HepG2 (cell line): ENCODE measurements around the gene SHISA7. TPM values are rescaled to one million over a fixed set of nuclear protein-coding genes. Genes with fewer than 3 reads are reported as not detected.

Experiments used
- CBFB ChIP-seq: sonication (generic); formaldehyde crosslinking; IDR thresholded peaks from 2 replicates; pipeline ENCODE4 v1.4.0; 2020; ENCODE audit warnings: missing genetic modification reagents
- ETV5 ChIP-seq: IDR thresholded peaks from 2 replicates; pipeline ENCODE4 v1.6.1; 2018; ENCODE audit warnings: missing biosample characterization, missing genetic modification reagents, inconsistent platforms, borderline replicate concordance
- HINFP ChIP-seq: sonication (generic); formaldehyde crosslinking; IDR thresholded peaks from 2 replicates; pipeline ENCODE4 v1.4.0; 2020; ENCODE audit warnings: low read depth, mild to moderate bottlenecking, missing genetic modification reagents
- ZBTB1 ChIP-seq: sonication (generic); formaldehyde crosslinking; IDR thresholded peaks from 2 replicates; pipeline ENCODE4 v1.4.0; 2020; ENCODE audit warnings: missing genetic modification reagents, borderline replicate concordance
- ZMYM3 ChIP-seq: sonication (generic); formaldehyde crosslinking; IDR thresholded peaks from 2 replicates; pipeline ENCODE4 v1.5.1; 2020; ENCODE audit warnings: mild to moderate bottlenecking, missing genetic modification reagents
- ZXDC ChIP-seq: sonication (generic); formaldehyde crosslinking; IDR thresholded peaks from 2 replicates; pipeline ENCODE4 v1.5.0; 2020; ENCODE audit warnings: mild to moderate bottlenecking, missing genetic modification reagents
- polyA plus RNA-seq, 8 experiments: library from polyadenylated mRNA; depleted of rRNA in 3 of 8; stranded (reverse) in 7 of 8; unstranded in 1 of 8; fragments of >200 nt; fragmentation: Illumina TruSeq in 4 of 8; extraction: Trizol in 4 of 8; gene quantifications; 2 replicates each; pipeline versions ENCODE4 v1.2.1 to v1.2.3, GENCODE V29; 2011 to 2016; ENCODE audit warnings: low read depth in 4 of 8, missing spikeins in 1 of 8, mixed read lengths in 1 of 8; ENCODE audit not compliant: insufficient read depth in 1 of 8
- total RNA-seq, 5 experiments: library from RNA; depleted of rRNA; stranded (reverse); fragments of >200 nt; fragmentation: Illumina TruSeq; extraction: Trizol; gene quantifications; 2 replicates each; pipeline ENCODE4 v1.2.3, GENCODE V29; 2016; ENCODE audit warnings: low read depth in 1 of 5
- TF ChIP-seq, protein P1 (sequence below): sonication (generic); formaldehyde crosslinking; IDR thresholded peaks from 2 replicates; pipeline ENCODE4 v1.4.0; 2020; ENCODE audit warnings: mild to moderate bottlenecking, missing genetic modification reagents
- TF ChIP-seq, protein P2 (sequence below): sonication (generic); formaldehyde crosslinking; IDR thresholded peaks from 2 replicates; pipeline ENCODE4 v1.9.0; 2021; ENCODE audit warnings: mild to moderate bottlenecking, missing genetic modification reagents

SHISA7 gene
- total and polyA plus RNA-seq, 2 of the 13 experiments (the other 11 are each of a cell fraction or from before 2014, with no cell fraction given), result not detected

GRCh38 chr19:55461259-55461973 is 18.3 kb upstream of the SHISA7 start, which contains the start of gene ISOC2 (continued):
- TF ChIP-seq HINFP (0 out of 2 replicates have a peak, but pooled peaks have one; percentile 19), ZXDC (CRISPR knock-in tag) (no peak), CBFB (CRISPR knock-in tag) (no peak; the same call in 1 of the 2 replicates), ZBTB1 (no peak), ETV5 (CRISPR knock-in tag) (peak; percentile 78; the same call in 1 of the 2 replicates), ZMYM3 (peak; percentile 100)
- TF ChIP-seq, protein P1, sequence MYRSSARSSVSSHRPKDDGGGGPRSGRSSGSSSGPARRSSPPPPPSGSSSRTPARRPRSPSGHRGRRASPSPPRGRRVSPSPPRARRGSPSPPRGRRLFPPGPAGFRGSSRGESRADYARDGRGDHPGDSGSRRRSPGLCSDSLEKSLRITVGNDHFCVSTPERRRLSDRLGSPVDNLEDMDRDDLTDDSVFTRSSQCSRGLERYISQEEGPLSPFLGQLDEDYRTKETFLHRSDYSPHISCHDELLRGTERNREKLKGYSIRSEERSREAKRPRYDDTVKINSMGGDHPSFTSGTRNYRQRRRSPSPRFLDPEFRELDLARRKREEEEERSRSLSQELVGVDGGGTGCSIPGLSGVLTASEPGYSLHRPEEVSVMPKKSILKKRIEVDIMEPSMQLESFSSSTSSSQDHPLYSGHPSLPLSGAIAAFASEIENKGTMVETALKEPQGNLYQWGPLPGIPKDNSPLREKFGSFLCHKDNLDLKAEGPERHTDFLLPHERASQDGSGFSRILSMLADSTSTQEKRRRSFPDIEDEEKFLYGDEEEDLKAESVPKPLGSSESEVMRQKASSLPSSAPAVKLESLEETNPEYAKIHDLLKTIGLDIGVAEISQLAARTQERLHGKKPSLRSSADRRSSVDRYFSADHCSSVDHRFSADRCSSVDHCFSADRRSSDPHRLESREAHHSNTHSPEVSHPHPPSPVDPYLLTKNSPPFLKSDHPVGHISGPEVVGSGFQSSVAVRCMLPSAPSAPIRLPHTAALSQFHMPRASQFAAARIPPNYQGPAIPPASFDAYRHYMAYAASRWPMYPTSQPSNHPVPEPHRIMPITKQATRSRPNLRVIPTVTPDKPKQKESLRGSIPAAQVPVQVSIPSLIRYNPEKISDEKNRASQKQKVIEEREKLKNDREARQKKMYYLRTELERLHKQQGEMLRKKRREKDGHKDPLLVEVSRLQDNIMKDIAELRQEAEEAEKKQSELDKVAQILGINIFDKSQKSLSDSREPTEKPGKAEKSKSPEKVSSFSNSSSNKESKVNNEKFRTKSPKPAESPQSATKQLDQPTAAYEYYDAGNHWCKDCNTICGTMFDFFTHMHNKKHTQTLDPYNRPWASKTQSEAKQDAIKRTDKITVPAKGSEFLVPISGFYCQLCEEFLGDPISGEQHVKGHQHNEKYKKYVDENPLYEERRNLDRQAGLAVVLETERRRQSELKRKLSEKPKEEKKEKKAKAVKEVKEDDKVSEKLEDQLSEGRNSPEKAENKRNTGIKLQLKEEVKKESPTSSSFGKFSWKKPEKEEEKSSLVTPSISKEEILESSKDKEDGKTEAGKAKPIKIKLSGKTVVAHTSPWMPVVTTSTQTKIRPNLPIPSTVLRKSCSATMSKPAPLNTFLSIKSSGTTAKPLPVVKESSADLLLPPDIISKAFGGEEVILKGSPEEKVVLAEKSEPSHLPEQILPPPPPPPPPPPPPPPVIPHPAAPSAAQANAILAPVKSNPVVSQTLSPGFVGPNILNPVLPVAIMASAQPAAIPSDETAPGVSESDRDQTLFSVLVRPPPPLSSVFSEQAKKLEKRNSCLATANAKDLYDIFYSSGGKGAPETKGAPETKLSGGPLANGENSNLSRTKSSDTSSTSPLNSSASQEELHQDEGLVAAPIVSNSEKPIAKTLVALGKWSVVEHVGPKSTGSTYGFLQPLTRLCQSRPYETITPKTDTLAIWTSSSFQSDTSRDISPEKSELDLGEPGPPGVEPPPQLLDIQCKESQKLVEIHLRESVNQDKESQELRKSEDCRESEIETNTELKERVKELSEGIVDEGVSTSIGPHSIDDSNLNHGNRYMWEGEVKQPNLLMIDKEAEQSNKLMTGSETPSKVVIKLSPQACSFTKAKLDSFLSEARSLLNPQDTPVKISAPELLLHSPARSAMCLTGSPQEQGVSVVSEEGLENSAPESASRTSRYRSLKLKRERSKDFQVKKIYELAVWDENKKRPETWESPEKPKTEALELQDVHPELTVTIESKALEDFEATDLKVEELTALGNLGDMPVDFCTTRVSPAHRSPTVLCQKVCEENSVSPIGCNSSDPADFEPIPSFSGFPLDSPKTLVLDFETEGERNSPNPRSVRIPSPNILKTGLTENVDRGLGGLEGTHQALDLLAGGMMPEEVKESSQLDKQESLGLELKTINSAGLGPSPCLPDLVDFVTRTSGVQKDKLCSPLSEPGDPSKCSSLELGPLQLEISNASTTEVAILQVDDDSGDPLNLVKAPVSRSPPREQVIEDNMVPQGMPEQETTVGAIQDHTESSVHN (CRISPR knock-in tag), result peak; percentile 63; the same call in 1 of the 2 replicates
- TF ChIP-seq, protein P2, sequence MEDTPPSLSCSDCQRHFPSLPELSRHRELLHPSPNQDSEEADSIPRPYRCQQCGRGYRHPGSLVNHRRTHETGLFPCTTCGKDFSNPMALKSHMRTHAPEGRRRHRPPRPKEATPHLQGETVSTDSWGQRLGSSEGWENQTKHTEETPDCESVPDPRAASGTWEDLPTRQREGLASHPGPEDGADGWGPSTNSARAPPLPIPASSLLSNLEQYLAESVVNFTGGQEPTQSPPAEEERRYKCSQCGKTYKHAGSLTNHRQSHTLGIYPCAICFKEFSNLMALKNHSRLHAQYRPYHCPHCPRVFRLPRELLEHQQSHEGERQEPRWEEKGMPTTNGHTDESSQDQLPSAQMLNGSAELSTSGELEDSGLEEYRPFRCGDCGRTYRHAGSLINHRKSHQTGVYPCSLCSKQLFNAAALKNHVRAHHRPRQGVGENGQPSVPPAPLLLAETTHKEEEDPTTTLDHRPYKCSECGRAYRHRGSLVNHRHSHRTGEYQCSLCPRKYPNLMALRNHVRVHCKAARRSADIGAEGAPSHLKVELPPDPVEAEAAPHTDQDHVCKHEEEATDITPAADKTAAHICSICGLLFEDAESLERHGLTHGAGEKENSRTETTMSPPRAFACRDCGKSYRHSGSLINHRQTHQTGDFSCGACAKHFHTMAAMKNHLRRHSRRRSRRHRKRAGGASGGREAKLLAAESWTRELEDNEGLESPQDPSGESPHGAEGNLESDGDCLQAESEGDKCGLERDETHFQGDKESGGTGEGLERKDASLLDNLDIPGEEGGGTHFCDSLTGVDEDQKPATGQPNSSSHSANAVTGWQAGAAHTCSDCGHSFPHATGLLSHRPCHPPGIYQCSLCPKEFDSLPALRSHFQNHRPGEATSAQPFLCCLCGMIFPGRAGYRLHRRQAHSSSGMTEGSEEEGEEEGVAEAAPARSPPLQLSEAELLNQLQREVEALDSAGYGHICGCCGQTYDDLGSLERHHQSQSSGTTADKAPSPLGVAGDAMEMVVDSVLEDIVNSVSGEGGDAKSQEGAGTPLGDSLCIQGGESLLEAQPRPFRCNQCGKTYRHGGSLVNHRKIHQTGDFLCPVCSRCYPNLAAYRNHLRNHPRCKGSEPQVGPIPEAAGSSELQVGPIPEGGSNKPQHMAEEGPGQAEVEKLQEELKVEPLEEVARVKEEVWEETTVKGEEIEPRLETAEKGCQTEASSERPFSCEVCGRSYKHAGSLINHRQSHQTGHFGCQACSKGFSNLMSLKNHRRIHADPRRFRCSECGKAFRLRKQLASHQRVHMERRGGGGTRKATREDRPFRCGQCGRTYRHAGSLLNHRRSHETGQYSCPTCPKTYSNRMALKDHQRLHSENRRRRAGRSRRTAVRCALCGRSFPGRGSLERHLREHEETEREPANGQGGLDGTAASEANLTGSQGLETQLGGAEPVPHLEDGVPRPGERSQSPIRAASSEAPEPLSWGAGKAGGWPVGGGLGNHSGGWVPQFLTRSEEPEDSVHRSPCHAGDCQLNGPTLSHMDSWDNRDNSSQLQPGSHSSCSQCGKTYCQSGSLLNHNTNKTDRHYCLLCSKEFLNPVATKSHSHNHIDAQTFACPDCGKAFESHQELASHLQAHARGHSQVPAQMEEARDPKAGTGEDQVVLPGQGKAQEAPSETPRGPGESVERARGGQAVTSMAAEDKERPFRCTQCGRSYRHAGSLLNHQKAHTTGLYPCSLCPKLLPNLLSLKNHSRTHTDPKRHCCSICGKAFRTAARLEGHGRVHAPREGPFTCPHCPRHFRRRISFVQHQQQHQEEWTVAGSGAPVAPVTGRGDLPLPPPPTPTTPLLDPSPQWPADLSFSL (CRISPR knock-in tag), result no peak
